HepG2 (cell line): Measurements from ENCODE around the gene TBX5. TPM values are rescaled to one million over a fixed set of nuclear protein-coding genes. Genes with fewer than 3 reads are reported as not detected.

Source experiments
- ATAC-seq: fragments of 200-7000 bp; cut with Tn5 transposase; 3 replicates; pipeline ENCODE4 v1.9.1; 2020; ENCODE audit warnings: mild to moderate bottlenecking, moderate library complexity
- BruUV-seq: library from RNA; stranded (reverse); fragments of 400-500 nt; replicated peaks from 2 replicates; lab custom pipeline; 2021; lab: Mats Ljungman, UMichigan
- CTCF ChIA-PET: fragments of 300-600 bp; formaldehyde crosslinking; extraction: SDS; loops from one replicate; lab custom pipeline; 2021; ENCODE audit warnings: low total read pairs, inconsistent platforms, low intra/inter-chr PET ratio; lab: Yijun Ruan, JAX
- POLR2A ChIA-PET: fragments of 350-600 bp; sonication (Branson Sonifier 250); formaldehyde crosslinking; loops from one replicate; lab custom pipeline; 2020; ENCODE audit warnings: antibody characterized with exemption, inconsistent platforms; lab: Yijun Ruan, JAX
- DNase-seq: peaks from one replicate; pipeline ENCODE4 v3.0.0-alpha.2; 2015; ENCODE audit warnings: low spot score
- FAIRE-seq: peaks from 3 replicates; lab custom pipeline; 2011; peaks lifted over from hg19 to GRCh38; lab: Jason Lieb, UNC
- H2AFZ ChIP-seq: one replicate; pipeline ENCODE4 v1.6.1; 2011; ENCODE audit warnings: low read length, inconsistent platforms
- H3K27ac ChIP-seq: fragments of 300-600 bp; 3 replicates; pipeline ENCODE4 v1.8.0; 2011; ENCODE audit warnings: mixed run types, mild to moderate bottlenecking, mixed read lengths, low read length, inconsistent platforms; ENCODE audit not compliant: insufficient read depth; ENCODE audit errors: extremely low read length
- H3K27me3 ChIP-seq, 2 experiments: fragments of 200-600 bp in 1 of 2; 2 replicates in 1 of 2; 3 replicates in 1 of 2; pipeline versions ENCODE4 v1.6.0 to v1.8.0; 2011; ENCODE audit warnings: low read length in 2 of 2, mild to moderate bottlenecking in 2 of 2, moderate library complexity in 2 of 2, inconsistent platforms in 1 of 2; ENCODE audit not compliant: insufficient read depth in 2 of 2, control insufficient read depth in 1 of 2
- H3K36me3 ChIP-seq, 2 experiments: fragments of 200-600 bp in 1 of 2; replicated peaks in 1 of 2; 2 replicates in 1 of 2; 3 replicates in 1 of 2; pipeline versions ENCODE4 v1.5.1 to v1.8.0; 2011; ENCODE audit warnings: low read length in 2 of 2, inconsistent platforms in 1 of 2; ENCODE audit not compliant: insufficient read depth in 2 of 2, control insufficient read depth in 1 of 2
- H3K4me1 ChIP-seq: 2 replicates; pipeline ENCODE4 v1.5.1; 2012; ENCODE audit warnings: low read length, inconsistent platforms; ENCODE audit not compliant: insufficient read depth
- H3K4me2 ChIP-seq: 2 replicates; pipeline ENCODE4 v1.6.0; 2011; ENCODE audit warnings: low read depth, low read length, inconsistent platforms
- H3K4me3 ChIP-seq, 3 experiments: fragments of 200-600 bp in 1 of 3; sonication (generic), shearing (Covaris generic) in 1 of 3; replicated peaks in 1 of 3; 2 replicates each; pipeline ENCODE4 v1.5.1; 2011 to 2016; ENCODE audit warnings: low read length in 3 of 3, inconsistent platforms in 2 of 3, low read depth in 2 of 3, mild to moderate bottlenecking in 2 of 3, control low read depth in 1 of 3, mixed read lengths in 1 of 3; ENCODE audit not compliant: insufficient read depth in 1 of 3
- H3K79me2 ChIP-seq: one replicate; pipeline ENCODE4 v1.6.1; 2011; ENCODE audit warnings: low read length, inconsistent platforms; ENCODE audit not compliant: insufficient read depth
- H3K9ac ChIP-seq: 2 replicates; pipeline ENCODE4 v1.6.0; 2011; ENCODE audit warnings: mild to moderate bottlenecking, low read depth, low read length, inconsistent platforms; ENCODE audit not compliant: insufficient read depth
- H3K9me3 ChIP-seq: 2 replicates; pipeline ENCODE4 v1.5.1; 2012; ENCODE audit warnings: mild to moderate bottlenecking, low read length
- H4K20me1 ChIP-seq: 2 replicates; pipeline ENCODE4 v1.6.0; 2011; ENCODE audit warnings: inconsistent platforms, mild to moderate bottlenecking, low read length, moderate library complexity; ENCODE audit not compliant: insufficient read depth
- EZH2 ChIP-seq: conservative IDR thresholded peaks from 2 replicates; pipeline ENCODE4 v1.6.1; 2012; ENCODE audit warnings: mild to moderate bottlenecking, low read depth, low read length, moderate library complexity
- ZNF567 ChIP-seq: sonication (generic); formaldehyde crosslinking; IDR thresholded peaks from 2 replicates; pipeline ENCODE4 v1.8.1; 2023; ENCODE audit warnings: mild to moderate bottlenecking, missing genetic modification reagents, borderline replicate concordance
- WGBS: methylation state at CpG from one replicate; pipeline ENCODE4 v1.1.6; 2017; ENCODE audit warnings: low lambda C conversion rate; 5-methylcytosine and 5-hydroxymethylcytosine counted together
- in situ Hi-C: cut with HindIII; loops from 2 replicates; pipeline ENCODE4 v1.10.0; 2017; ENCODE audit warnings: low pct_unique_long_range_greater_than_20kb; ENCODE audit not compliant: extremely low pct_ligation_motif_present
- intact Hi-C: fragments of 100-400 bp; cut with micrococcal nuclease; formaldehyde crosslinking; loops from one replicate; pipeline ENCODE4 v1.10.0; 2022; ENCODE audit not compliant: unreplicated experiment
- polyA plus RNA-seq, 8 experiments: library from polyadenylated mRNA; depleted of rRNA in 3 of 8; stranded (reverse) in 7 of 8; unstranded in 1 of 8; fragments of >200 nt; fragmentation: Illumina TruSeq in 4 of 8; extraction: Trizol in 4 of 8; gene quantifications; 2 replicates each; pipeline versions ENCODE4 v1.2.1 to v1.2.3, GENCODE V29; 2011 to 2016; ENCODE audit warnings: low read depth in 4 of 8, missing spikeins in 1 of 8, mixed read lengths in 1 of 8; ENCODE audit not compliant: insufficient read depth in 1 of 8
- total RNA-seq, 5 experiments: library from RNA; depleted of rRNA; stranded (reverse); fragments of >200 nt; fragmentation: Illumina TruSeq; extraction: Trizol; gene quantifications; 2 replicates each; pipeline ENCODE4 v1.2.3, GENCODE V29; 2016; ENCODE audit warnings: low read depth in 1 of 5
- TF ChIP-seq, protein P1 (sequence below): sonication (generic); formaldehyde crosslinking; IDR thresholded peaks from 2 replicates; pipeline ENCODE4 v1.4.0; 2020; ENCODE audit warnings: missing genetic modification reagents, borderline replicate concordance

Gene TBX5
- total and polyA plus RNA-seq, 2 of the 13 experiments (the other 11 are each of a cell fraction or from before 2014, with no cell fraction given) = not detected

DNA sequence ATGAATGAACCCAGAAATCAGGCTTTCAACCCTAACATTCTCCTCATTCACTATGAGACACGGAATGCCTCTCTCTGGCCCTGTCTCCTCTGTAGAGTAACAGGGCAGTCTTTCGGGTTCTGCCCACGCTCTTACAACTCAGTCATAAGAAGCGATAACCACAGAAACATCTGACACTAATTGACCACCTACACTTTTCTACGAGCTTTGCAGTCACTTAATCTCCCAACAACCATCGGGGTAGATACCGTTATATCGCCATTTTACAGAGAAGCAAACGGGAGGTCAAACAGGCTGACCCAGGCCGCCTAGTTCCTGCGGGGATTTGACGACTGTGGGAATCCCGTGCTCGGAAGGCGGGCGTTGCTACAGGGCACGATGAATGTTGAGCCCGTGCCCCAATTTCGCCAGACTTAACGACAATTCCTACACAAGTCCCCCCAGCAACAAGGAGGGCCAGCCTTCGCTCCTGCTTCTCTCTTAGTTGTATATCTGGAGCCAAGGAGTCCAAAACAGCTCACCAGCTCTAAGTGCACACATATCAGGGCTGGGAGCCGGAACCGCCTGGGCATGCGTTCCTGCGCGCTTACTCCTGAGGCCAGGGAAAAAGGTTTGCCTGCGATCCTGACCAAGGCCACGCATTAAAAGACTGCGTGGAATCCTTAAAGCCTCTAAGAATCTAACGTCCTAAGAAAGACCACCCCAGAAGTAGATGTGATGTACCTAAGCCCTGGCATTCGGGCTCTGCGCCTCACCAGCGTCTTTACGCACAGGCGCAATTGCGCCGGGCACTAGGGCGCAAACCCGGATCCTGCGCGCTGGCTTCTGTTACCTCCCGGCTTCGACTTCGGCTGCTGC lies 38.7 kb upstream of the TBX5 start:
- no peaks in the 10 kb centered on the region for H4K20me1 ChIP-seq
- H2AFZ ChIP-seq = no peak overlapping the region
- no peaks in the 10 kb centered on the region for H3K4me1 ChIP-seq
- POLR2A ChIA-PET = no interaction called here
- WGBS = 33% methylated on average over 39 of the region's 44 CpGs
- DNase-seq (no peak), FAIRE-seq (no peak), ATAC-seq (no peak)
- no TSS peak for BruUV-seq
- no peaks in the 10 kb centered on the region for H3K36me3 ChIP-seq
- H3K9me3 ChIP-seq = no peaks in the 10 kb centered on the region
- TF ChIP-seq ZNF567 (CRISPR knock-in tag) (no peak), EZH2 (0 out of 2 replicates have a peak, but pooled peaks have one; percentile 10)
- TF ChIP-seq, protein P1, sequence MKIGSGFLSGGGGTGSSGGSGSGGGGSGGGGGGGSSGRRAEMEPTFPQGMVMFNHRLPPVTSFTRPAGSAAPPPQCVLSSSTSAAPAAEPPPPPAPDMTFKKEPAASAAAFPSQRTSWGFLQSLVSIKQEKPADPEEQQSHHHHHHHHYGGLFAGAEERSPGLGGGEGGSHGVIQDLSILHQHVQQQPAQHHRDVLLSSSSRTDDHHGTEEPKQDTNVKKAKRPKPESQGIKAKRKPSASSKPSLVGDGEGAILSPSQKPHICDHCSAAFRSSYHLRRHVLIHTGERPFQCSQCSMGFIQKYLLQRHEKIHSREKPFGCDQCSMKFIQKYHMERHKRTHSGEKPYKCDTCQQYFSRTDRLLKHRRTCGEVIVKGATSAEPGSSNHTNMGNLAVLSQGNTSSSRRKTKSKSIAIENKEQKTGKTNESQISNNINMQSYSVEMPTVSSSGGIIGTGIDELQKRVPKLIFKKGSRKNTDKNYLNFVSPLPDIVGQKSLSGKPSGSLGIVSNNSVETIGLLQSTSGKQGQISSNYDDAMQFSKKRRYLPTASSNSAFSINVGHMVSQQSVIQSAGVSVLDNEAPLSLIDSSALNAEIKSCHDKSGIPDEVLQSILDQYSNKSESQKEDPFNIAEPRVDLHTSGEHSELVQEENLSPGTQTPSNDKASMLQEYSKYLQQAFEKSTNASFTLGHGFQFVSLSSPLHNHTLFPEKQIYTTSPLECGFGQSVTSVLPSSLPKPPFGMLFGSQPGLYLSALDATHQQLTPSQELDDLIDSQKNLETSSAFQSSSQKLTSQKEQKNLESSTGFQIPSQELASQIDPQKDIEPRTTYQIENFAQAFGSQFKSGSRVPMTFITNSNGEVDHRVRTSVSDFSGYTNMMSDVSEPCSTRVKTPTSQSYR (CRISPR knock-in tag) = no peak
- no peak overlapping the region for H3K9ac ChIP-seq
- H3K4me3 ChIP-seq = no peak overlapping the region
- H3K27me3 ChIP-seq = peaks cover 10 to 95% of the 10 kb centered on the region in 2 experiments
- no peak overlapping the region for H3K27ac ChIP-seq
- intact Hi-C loops = no loop called here
- H3K79me2 ChIP-seq = no peaks in the 10 kb centered on the region
- in situ Hi-C loops = no loop called here
- no peak overlapping the region for H3K4me2 ChIP-seq
- CTCF ChIA-PET = no interaction called here
